Measurements from ENCODE around the gene SLC4A5. TPM values are rescaled to one million over a fixed set of nuclear protein-coding genes. Genes with fewer than 3 reads are reported as not detected.

SLC4A5 gene
- total and polyA plus RNA-seq, 2 of the 8 experiments (the other 6 are each of a cell fraction or from before 2014, with no cell fraction given): 0.42 to 0.52 TPM

DNA sequence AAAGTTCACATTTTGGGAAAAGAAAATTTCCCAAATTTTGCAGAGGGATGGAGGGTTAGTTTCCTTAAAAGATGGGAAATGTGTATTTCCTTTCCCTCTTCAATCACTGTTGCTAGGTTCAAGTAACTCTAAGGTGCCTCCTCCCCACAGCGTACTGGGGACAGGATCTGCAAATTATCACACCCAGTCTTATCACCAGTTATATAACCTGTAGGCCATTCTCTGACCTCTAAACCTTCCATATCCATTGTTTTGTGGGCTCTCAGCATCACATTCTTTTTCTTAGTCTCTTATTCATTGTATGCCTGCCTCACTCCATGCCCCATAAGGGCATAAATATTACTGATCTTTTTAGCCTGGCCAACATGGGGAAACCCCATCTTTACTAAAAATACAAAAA lies 148.4 kb downstream of the SLC4A5 start (continued):
- TF ChIP-seq PHF8 (conservative IDR thresholded peaks at IDR 0.05; ENCODE audit: low read depth, low read length) (no peak), SP1 (IDR thresholded peaks at IDR 0.05; ENCODE audit: low read depth, low read length) (no peak), GABPA (IDR thresholded peaks at IDR 0.05; ENCODE audit: borderline replicate concordance, insufficient read depth, low read length) (no peak)

Measured in H1 (cell line).